Medulla oblongata (tissue), 1 donor: Measurements from ENCODE around the gene HHIPL1.

Source experiments
- DNase-seq: peaks from one replicate; pipeline ENCODE4 v3.0.0-alpha.2; 2015; ENCODE audit errors: extremely low spot score

HHIPL1 gene

DNA sequence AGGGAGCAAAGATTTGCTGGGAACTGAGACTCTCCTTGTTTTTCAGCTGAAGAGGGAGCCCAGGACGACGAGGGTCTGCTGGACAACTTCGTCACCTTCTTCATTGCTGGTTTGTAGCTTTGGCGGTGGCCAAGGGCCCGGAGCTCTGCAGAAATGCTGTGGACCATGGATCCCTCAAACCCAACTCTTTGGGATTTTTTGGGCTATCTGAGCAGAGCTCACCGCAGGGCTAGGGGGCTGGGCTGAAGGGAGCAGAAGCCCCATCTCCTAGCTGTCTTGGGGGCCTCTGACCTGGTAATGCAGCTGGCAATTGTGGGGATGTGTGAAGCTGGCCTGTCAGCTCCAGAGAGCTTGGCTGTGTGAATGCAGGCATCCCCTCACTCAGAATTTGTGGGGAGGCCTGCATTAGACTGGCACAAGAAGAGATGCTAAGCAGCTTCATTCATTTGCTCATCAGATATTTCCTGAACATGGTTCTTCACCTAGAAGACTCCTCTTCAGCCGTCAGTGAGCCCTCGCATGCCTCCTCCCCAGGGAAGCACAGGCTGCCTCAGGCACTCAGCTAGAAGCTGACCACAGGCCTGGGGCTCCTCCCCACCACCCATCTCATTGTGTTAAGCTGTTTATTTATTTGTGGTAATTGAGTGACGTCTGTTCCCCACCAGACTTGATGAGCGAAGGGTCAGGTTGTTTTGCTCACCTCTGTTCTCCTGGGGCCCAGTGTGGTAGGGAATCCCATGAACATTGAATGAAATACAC, 71.3 kb downstream of the HHIPL1 start:
- no peak for DNase-seq

DNA sequence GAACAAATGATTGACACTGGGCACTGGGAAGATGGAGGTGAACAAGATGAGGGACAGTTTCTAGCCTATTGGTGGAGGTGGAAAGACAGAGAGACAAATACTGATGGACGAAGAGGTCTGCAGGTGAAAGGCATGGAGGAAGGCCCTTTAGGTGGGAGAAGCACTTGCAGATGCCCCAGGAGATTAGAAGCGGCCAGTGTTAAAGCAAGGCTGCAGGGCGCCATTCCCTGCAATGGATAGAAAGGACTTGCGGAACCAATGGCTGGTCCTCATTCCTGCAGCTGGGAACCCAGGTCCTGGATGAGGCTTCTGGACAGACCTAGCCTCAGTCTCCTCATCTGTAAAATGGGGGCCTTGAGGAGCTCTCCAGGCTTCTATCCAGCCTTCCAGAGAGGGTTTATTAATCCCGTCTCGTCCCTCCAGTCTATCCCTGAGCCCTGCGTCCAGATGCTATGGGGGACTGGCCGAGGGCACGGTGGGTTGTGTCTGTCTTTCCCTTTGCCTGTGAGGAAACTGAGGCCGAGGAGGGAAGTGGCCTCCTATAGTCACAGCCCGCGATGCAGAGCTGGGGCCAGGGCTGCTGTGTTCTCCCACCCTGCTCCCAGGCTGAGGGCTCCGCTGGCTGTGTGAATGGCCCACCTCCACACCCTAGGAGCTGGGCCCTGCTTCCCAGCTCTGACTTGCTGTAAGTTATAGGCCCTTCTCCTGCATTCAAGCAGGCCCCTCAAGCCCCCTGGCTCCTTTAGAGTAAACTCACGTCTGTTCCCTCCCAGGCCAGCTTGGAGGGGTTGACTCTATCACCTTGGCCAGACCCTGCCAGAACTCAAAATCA, 72.1 kb downstream of the HHIPL1 start:
- no peak for DNase-seq

DNA sequence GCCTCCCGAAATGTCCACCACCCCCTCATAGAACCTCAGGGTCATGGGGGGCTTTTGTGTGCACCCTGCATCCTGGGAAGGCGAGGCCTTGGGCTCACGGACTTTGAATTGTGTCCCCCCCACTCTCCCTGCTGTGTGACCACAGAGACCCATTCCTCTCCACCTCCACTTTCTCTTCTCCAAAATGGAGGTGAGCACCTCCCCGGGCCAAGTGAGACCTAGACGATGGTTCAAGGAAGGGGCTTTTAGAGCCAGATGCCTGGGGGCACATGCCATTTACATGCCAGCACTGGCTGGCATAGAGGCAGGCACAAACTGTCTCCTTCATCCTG, 72.7 kb downstream of the HHIPL1 start:
- no peak for DNase-seq

DNA sequence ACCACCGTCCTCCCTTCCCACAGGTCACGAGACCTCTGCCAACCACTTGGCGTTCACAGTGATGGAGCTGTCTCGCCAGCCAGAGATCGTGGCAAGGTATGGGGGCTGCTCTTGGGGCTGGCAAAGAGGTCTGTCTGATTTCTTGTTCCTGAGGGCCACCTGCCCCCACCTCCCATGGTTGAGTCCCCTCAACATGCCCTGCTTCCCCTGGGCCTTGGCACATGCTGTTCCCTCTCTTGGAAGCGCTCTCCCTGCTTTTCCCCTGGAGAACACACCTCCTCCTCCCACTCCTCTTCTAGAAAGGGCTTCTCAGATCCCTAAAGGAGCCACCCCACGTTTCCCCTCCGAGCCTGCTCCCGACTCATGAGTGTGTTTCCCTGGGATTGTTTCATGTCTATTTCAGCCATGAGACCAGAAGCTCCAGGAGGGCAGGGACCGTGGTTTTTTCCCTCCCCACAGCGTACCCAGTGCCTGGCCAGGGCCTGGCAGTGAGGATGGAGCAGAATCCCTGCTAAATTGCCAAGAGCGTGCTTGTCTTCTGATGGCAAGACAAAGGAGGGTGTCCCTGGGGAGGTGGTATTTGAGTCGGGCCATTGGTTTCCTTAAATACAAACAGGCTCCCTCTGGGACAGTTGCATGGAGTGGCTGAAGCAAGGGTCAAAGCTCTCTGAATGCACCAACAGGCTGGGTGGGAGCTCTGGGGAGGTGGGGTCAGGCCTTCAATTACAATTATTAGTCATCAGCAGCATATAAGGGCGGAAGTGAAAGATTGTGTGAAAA, 73.3 kb downstream of the HHIPL1 start:
- no peak for DNase-seq

DNA sequence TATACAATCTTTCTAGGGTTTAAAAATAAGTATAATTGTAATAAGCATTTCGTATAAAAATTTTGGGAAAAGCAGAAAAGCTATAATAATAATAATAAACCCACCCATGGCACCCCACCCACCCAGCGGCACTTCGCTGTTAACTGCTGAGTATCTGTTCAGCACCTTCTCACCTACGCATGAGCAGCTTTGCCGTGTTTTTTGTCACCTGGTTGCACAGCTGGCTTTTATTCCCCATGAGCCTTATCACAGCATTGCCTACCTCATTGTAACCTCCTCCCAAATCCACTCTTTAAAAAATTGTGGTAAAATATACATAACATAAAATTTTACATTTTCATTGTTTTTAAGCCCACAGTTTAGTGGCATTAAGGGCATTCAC, 73.9 kb downstream of the HHIPL1 start:
- DNase-seq: no peak

DNA sequence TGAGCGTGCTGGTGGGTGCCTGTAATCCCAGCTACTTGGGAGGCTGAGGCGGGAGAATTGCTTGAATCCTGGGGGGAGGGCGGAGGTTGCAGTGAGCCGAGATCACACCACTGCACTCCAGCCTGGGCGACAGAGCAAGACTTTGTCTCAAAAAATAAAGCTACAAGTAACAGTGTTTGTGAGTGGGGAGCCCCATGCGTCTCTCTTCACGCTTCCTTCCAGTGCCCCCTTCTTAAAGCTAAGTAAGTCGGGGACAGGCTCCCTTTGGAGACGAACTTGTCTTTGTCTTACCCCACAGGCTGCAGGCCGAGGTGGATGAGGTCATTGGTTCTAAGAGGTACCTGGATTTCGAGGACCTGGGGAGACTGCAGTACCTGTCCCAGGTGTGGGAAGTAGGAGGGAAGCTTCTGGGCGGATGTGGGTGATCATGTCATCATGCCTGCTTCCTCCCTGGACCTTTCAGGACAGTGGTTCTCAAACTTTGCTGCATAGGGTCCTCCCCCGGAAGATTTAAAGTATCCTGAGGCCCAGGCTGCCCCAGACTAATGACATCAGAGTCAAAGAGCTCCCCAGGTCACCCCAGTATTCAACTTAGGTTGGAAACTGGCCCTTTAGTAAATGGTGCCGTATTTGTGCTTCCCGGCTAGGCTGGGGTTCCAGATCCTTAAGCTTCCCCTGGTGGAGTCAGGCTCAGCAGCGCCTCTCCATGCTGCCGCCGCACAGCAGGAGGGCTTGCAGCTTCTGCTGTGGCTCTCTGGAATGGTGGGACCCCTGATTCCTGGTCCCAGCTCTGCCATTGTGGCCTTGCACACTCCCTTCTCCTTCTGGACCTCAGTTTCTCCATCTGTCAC, 76.2 kb downstream of the HHIPL1 start:
- no peak for DNase-seq

DNA sequence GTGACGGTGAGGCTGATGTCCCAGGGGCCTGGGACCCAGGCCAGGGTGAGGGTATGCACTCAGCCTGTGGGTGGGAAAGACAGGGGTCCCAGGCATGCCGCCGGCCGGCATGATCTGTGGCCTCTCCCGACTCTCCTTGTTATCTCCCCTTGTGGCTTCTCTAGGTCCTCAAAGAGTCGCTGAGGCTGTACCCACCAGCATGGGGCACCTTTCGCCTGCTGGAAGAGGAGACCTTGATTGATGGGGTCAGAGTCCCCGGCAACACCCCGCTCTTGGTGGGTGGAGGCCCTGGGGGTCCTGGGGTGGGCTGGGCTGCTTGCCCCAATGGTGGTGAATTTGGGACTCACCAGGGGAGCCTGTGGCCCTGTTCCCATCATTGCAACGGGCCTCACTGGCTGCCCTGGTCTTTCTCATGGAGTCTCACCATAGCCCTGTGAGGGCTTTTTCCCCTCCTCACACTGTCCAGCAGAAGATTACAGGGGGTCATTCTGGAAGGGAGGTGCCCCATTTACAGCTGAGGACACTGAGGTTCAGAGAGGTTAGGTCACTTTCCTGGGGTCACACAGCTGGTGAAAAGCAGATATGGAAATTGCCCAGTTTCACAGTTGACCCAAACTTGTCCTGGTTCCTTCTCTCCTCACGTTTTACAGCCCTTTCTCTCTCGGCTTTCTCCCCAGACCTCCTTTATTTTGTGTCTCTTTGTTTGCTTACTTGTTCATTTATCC, 77.0 kb downstream of the HHIPL1 start:
- DNase-seq: no peak

DNA sequence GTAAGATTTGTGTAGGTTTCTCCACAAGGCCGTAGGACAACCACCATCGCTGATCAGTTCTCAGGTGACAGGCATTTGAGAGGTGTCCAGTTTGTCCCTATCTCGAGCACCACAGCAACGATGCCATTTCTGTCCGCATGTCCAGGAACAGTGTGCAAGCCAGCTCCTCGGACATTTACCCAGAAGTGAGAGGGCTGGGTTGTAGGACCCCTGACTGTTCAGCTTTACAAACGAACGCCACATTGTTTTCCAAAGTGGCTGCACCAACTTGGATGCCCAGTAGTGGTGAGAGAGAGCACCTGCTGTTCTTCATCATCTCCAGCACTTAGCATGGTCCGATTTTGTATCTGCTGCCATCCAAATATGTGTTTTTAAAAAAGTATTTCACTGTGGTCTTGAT, 77.8 kb downstream of the HHIPL1 start:
- DNase-seq: no peak

DNA sequence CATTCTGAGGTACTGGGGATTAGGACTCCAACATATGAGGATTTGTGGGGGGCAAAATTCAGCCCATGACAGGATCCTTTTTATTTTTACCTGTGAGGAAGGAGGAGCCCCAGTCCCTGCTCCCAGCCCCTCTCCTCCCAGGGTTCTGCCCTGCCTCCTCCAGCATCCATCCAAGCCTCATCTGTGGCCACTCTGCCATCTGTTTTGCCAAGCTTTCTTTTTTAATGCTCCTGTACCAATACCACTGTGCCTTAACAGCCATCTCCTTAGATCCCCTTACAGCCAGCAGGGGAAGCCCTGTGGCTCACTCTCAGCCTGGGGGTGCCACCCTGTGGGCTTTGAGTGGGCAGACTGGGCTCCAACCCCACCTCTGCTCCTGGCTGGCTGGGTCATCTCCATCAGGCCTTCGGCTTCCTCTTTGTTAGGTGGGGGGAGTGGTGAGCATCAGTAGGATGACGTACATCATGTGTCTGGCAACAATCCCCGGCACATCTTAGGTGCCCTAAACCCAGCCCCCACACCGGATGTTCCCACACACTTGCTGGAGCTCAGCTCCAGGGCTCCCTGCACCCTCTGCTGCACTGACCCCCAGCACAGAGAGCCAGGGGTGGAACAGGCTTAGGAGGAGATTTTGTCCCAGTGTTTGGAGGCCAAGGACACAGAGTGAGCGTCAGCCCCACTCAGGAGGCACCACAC, 79.4 kb downstream of the HHIPL1 start:
- DNase-seq: no peak

DNA sequence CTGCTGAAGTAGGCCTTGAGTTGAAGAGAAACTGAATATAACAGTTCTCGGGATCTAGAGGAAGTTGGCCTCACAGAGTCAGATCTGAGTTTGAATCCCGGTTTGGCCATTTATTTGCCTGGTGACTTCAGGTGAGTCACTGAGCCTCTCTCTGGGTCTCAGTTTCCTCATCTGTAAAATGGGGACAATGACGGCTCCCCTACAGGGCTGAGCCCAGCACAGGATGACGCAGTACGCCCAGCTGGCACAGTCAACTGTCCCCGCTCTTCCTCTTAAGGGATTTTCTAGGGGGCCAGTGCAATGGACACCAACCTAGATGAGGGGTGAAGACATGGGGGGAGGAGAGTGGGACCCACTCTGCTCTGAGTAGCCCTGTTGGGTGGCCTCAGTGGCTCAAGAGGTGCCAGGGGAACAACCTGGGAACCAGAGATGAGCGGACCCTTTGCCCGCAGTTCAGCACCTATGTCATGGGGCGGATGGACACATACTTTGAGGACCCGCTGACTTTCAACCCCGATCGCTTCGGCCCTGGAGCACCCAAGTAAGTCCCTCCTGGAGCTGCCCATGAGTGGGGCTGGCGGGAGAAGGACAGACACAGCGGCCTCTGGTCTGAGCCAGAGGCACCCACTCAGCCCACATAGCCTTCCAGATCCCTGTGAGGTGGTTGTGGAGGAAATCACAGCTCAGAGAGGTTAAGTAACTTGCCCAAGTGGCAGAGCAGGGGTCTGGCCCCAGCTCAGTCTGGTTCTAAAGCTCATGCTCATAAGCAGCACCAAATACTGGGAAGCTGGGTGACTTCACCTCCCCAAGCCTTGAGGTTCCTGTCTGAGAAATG, 80.2 kb downstream of the HHIPL1 start:
- no peak for DNase-seq

DNA sequence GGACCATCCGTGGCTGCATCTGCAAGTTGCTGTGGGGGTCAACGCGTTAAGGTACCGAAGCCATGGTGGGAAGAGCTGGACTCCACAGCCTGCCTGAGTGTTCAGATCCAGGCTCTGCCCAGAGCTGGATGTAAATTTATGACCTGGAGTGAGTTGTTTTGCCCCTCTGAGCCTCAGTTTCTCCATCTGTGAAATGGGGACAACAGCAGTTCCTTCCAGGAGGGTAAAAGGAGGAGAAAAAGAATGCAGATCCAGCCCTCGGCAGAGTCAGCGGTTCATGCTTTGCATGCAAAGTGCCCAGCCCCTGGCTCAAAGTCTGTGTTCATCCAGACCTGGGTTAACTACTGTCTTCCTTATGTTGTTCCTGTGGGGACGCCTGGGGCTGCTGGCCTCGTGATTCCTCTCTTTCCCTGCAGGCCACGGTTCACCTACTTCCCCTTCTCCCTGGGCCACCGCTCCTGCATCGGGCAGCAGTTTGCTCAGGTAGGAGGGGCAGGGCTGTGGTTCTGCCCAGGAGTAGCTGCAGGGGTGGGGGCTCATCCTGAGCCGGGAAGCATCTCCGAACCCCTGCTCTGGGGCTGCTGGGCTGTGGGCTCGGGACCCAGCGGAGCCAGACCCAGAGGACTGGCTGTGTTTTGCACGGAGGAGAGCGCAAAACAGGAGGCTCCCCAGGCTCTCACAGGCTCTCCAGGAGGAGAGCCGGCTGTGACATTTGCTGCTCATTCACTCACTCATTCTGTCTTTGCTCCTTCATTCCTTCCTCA, 81.0 kb downstream of the HHIPL1 start:
- no peak for DNase-seq

DNA sequence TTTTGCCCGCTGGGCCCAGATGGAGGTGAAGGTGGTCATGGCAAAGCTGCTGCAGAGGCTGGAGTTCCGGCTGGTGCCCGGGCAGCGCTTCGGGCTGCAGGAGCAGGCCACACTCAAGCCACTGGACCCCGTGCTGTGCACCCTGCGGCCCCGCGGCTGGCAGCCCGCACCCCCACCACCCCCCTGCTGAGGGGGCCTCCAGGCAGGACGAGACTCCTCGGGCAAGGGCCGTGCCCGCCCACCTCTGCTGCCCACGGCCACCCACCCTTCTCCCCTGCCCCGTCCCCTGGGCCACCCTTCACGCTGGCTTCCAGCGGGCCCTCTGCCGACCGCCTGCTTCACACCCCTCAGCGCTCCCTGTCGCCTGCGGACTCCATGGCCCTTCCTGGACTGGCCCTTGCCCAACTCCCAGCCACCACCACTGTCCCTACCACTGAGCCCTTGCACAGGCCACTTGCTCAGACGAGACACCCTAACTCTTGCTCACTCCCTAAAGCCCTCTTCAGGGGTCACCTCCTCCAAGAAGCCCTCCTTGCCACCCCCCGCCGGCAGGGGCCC, 81.7 kb downstream of the HHIPL1 start:
- DNase-seq: no peak

DNA sequence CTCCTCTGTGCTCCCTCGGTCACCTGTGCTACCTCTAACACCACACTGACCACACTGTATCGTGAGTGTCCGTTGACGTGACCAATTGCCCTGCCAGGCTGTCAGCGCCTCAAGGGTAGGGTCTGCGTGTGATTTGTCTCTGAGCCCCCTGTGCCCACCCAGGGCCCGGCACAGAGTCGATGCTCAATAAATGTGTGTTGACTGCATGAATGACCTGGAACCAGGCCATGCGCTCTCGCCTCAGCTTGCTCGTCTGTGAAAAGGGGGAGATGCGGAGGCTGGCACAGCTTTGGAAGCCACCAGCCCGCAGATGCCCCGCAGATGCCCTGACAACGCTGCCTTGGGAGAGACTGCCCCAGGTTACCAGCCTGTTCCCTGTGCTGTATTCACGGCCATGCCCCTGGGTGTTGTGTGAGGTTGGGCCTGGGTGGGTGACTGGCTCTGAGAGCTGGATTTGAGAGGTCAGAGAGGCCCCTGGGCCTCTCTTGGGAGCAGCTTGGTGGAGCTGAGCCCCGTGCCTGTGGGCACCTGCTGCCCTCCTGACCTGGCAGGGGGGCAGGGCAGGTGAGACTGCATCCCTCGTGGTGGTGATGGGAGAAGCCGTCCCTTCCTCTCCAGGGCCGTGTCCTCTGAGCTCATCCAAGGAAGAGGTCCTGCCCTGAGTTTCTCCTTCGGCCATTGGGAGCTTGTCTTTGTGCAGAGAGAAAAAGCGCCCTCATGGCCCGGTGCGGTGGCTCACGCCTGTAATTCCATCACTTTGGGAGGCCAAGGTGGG, 82.4 kb downstream of the HHIPL1 start:
- DNase-seq: no peak

DNA sequence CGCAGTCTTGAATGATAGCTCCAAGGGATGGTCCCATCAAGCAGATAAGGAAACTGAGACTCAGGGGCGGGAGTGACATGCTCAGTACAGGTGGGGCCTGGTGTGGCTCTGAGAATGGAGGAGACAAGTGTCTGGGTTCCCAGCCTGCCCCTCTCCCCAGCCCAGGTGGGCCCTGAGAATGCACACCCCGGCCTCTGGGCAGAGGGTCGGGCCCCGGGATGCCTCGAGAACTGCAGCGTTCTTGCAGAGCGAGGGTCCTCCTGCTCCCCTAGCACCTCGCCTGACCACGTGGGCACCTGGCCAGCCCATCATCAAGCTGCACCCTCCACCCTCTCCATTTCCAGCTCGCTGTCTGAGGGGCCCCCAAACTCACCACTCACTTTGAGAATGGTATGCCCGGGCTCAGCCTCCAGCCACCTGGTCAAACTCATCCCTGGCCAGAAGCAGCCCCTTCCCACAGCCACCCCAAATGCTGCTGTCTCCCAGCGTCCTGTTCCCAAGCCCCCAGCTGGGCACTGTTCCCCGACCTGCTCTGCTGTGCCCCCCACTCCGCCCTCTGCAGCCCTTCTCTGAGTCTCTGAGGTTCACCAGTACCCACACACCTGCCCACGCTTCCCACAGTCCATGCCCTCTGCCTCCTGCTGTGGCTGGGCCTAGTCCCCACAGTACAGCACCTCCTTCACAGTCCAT, 83.4 kb downstream of the HHIPL1 start:
- no peak for DNase-seq

DNA sequence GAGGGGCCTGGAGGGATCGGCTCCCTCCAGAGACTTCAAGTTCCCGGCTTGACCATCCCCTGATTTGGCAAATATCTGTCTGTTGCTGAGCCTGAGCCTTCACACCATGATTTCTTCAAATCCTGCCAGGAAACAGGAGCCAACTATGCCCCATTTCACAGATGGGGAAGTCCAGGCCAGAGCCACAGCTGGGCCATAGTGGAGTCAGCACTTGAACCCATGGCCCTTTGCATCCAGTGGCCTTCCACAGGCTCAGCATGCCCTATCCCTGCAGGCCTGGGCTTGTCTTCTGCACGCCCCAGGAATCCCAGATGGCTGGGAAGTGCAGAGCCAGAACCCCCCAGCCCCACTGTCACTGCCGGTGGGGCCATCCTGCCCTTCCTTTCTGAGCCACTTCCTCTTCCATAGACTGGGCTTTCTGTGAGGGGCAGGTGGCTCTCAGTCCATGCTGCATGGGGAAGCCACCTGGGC, 84.1 kb downstream of the HHIPL1 start:
- DNase-seq: no peak
